ENCODE measurements around the gene PDLIM7.

- TF ChIP-seq CTCF (optimal IDR thresholded peaks at IDR 0.05 in 1 of 3, IDR thresholded peaks at IDR 0.05 in 1 of 3, conservative IDR thresholded peaks at IDR 0.05 in 1 of 3; ENCODE audit: extremely low read depth in 1 of 3, insufficient read depth in 2 of 3, low read length in 3 of 3) (no peak), EZH2 (IDR thresholded peaks at IDR 0.05; ENCODE audit: low read length) (no peak)
These were observed 37.4 kb downstream of the PDLIM7 start for GRCh38 chr5:177459819-177460628.
